SH-SY5Y (cell line): ENCODE data around the gene REEP5.

Experiments
- GATA2 ChIP-seq: IDR thresholded peaks from 2 replicates; pipeline ENCODE4 v1.6.1; 2011; ENCODE audit warnings: mild to moderate bottlenecking, low read depth, low read length
- GATA3 ChIP-seq: IDR thresholded peaks from 2 replicates; pipeline ENCODE4 v1.6.1; 2011; ENCODE audit warnings: low read depth, mild to moderate bottlenecking, low read length, moderate library complexity

GRCh38 chr5:112929336-112930081, 7.5 kb upstream of the REEP5 start:
- no peak for TF ChIP-seq GATA2
- TF ChIP-seq GATA3 = no peak
